ENCODE data around the gene S1PR1.

DNA sequence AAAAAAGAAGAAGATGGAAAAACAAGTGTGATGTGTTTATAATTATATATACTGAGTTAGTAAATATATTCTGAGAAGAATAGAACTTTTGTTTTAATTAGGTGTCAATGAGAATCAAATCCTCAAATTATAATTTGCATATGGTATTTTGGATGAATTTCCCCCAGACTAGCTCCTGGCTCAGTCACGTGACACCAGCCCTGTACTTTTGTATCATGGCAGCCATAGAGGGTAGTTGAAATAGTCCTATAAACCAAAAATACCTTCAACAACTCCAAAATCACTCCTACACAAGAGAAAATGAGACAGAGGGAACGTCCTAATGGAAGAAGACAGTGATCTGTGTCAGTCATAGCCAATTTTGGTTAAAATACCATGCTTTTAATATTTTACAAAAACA lies 9.0 kb upstream of the S1PR1 start:
- TF ChIP-seq, protein P1, sequence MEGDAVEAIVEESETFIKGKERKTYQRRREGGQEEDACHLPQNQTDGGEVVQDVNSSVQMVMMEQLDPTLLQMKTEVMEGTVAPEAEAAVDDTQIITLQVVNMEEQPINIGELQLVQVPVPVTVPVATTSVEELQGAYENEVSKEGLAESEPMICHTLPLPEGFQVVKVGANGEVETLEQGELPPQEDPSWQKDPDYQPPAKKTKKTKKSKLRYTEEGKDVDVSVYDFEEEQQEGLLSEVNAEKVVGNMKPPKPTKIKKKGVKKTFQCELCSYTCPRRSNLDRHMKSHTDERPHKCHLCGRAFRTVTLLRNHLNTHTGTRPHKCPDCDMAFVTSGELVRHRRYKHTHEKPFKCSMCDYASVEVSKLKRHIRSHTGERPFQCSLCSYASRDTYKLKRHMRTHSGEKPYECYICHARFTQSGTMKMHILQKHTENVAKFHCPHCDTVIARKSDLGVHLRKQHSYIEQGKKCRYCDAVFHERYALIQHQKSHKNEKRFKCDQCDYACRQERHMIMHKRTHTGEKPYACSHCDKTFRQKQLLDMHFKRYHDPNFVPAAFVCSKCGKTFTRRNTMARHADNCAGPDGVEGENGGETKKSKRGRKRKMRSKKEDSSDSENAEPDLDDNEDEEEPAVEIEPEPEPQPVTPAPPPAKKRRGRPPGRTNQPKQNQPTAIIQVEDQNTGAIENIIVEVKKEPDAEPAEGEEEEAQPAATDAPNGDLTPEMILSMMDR (IDR thresholded peaks at IDR 0.05; ENCODE audit: extremely low read depth in 1 of 2, insufficient read depth in 1 of 2, low read depth in 1 of 2, low read length in 2 of 2) = no peak
- TF ChIP-seq, protein P2, sequence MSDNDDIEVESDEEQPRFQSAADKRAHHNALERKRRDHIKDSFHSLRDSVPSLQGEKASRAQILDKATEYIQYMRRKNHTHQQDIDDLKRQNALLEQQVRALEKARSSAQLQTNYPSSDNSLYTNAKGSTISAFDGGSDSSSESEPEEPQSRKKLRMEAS (IDR thresholded peaks at IDR 0.05; ENCODE audit: insufficient read depth, insufficient read length) = no peak
- TF ChIP-seq JUN (IDR thresholded peaks at IDR 0.05; ENCODE audit: borderline replicate concordance, insufficient read depth, insufficient read length, low read depth) = no peak
- no peak for TF ChIP-seq POLR2AphosphoS5 (IDR thresholded peaks at IDR 0.05; ENCODE audit: insufficient read depth, low read depth, low read length)
- no peak for TF ChIP-seq EZH2 (IDR thresholded peaks at IDR 0.05; ENCODE audit: borderline replicate concordance, low read depth, low read length, severe bottlenecking)
- TF ChIP-seq GATA2 (IDR thresholded peaks at IDR 0.05; ENCODE audit: insufficient read depth, insufficient read length, low read depth, low read length) = no peak
- TF ChIP-seq POLR2A (IDR thresholded peaks at IDR 0.05; ENCODE audit: low read depth, low read length) = no peak
- TF ChIP-seq FOS (IDR thresholded peaks at IDR 0.05; ENCODE audit: borderline replicate concordance, insufficient read depth, low read length) = no peak
- no peak for TF ChIP-seq MYC (IDR thresholded peaks at IDR 0.05; ENCODE audit: low read depth, low read length)

Data from endothelial cell of umbilical vein (primary cell).